Measurements from ENCODE around the gene DHRS7.
"Not testable (repeated sequence)": the region's sequence is repeated elsewhere in the genome, so short reads cannot be mapped to it uniquely, and the experiment has no call there.

Gene DHRS7

DNA sequence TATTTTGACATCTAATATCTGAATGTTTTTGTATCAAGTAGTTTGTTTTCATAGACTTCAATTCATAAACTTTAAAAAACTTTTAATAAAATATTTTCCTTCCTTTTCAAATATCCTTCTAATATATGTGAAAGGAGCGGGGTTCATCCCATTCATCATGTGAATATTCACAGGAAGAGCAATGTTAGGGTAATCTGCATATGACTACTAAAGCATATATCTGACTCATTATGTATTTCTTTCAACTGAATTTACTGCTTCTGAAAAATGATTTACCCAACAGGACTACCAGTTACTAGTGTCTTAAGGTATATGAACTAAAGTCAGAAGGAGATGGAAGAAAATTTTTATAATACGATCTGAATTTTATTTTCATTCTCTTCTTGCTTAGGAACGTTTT, 30.5 kb downstream of the DHRS7 start:
- DNase-seq (ENCODE audit: low spot score) = no peak

DNA sequence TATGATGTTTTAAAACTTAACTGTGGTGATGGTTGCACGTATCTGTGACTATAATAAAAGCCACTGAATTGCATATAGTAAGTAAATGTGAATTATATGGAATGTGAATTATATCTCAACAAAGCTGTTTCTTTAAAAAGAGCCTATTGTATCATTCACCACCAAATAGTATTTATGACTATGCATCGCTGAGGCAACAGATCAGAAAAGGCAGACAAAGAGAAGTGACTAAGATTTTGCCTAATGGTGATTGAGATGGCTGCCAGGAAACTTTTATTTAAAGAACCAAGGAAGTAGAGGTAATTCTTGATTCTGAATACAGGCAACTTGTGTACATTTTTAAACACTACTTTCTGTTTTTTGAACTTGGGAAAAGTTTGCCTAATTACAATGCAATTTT, 31.7 kb downstream of the DHRS7 start:
- no peak for DNase-seq (ENCODE audit: low spot score)

GRCh38 chr14:60125918-60126317, 39.3 kb downstream of the DHRS7 start:
- DNase-seq (ENCODE audit: low spot score) = no peak

DNA sequence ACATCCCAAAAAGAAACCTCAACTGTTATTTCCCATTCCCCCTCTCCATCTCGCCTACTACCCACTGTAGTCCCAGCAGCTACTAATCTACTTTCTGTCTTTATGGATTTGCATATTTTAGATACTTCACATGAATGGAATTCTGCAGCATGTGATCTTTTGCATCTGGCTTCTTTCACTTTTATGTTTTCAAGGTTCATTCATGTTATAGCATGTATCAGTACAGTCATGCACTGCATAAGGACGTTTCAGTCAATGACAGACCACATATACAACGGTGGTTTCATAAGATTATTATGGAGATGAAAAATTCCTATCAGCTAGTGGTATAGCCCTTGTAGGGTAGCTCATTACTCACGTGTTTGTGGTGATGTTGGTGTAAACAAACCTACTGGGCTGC, 49.0 kb downstream of the DHRS7 start:
- DNase-seq (ENCODE audit: low spot score) = no peak

DNA sequence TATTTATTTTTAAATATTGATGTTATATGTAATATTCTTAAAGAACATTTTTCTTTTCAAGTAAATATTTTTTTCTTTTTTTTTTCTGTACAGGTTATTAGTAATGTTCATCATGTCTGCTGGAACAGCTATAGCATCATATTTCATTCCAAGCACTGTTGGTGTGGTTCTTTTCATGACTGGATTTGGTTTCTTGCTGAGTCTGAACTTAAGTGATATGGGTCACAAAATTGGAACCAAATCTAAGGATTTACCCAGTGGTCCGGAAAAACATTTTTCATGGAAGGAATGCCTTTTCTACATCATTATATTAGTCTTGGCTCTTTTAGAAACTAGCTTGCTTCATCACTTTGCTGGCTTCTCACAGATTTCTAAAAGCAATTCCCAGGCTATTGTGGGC, 50.3 kb downstream of the DHRS7 start:
- DNase-seq (ENCODE audit: low spot score) = no peak

DNA sequence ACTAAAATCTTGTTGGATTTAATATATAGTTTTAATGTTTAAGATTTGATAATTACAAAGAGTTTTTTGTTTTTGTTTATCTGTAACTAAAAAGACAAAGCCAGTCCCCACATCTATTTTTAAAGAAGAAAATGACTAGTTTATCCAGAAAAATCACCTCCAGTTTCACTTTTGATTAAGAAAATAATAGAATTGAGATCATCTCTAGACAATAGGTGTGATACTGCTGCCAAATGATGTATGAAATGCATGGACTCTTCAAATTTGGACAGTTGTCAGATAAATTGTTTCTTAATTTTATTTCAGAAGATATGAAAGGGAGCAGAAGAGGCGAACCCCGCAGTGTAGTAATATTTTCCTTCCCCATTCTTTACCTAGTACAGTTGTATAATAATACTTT, 53.5 kb downstream of the DHRS7 start:
- DNase-seq (ENCODE audit: low spot score) = no peak

DNA sequence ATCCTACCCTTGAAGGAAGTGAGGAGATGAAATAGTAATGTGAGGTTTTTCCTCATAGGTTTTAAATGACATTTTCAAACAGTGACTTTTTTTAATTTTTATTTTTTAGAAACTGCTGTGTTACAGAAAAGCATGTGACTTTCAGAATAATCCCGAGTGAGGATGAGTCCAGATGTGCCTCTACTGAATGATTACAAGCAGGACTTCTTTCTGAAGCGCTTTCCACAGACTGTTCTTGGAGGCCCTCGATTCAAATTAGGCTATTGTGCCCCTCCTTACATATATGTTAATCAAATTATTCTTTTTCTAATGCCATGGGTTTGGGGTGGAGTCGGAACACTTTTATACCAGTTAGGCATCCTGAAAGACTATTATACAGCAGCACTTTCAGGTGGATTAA, 57.7 kb downstream of the DHRS7 start:
- DNase-seq (ENCODE audit: low spot score) = no peak

- DNase-seq (ENCODE audit: low spot score) = no peak
These were observed 58.9 kb downstream of the DHRS7 start for GRCh38 chr14:60106339-60106738.

- DNase-seq (ENCODE audit: low spot score) = no peak
These were observed 62.8 kb downstream of the DHRS7 start for GRCh38 chr14:60102389-60102788.

- DNase-seq (ENCODE audit: low spot score) = no peak
These were observed 63.4 kb downstream of the DHRS7 start for GRCh38 chr14:60101786-60102185.

DNA sequence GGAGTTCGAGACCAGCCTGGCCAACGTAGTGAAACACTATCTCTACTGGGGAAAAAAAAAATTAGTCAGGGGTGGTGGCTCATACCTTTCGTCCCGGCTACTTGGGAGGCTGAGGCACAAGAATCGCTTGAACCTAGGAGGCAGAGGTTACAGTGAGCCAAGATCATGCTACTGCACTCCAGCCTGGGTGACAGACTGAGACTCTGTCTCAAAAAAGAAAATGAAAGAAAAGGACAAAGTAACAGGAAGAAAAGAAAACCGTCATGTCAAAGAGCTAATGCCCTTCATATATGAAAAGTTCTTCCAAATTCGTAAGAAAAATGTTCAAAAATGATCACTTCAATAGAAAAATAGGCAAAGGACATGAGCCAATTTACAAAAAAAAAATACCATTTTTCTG, 65.3 kb downstream of the DHRS7 start:
- DNase-seq (ENCODE audit: low spot score) = not testable (repeated sequence)

DNA sequence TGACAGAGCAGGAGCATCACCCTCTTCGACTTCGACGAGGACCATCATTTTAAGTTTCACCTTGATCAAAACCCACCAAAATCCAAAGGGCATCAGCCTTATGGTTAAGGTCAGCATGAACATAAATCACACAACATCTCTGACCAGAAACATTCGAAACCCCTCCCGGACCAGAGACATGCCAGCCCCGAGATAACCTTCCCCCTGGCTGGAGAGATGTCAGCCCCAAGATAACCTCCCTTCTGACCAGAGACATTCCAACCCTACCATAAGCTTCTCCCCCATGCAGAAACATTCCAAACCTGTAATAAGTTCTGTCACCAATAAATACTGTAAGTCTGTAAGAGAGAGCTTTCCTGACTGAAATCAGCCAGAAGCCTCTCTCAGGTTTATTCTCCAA, 67.2 kb downstream of the DHRS7 start:
- no peak for DNase-seq (ENCODE audit: low spot score)

GRCh38 chr14:60095781-60096450, 69.3 kb downstream of the DHRS7 start:
- no peak for DNase-seq (ENCODE audit: low spot score)

DNA sequence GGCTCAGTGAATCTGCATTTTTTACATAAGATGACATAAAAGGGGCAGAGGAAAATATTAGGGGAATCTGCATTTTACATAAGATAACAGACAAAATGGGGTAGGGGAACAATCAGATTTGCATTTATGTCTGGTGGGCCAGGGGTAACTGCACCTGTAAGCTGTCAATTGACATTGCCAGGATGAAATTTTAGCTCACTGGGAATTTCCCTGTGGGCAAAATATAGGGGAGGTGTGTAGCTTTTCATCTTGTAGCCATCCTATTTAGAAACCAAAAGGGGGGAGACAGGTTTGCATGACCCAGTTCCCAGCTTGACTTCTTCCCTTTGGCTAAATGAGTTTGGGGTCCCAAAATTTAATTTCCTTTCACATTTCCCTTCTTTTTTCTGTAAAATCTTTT, 70.0 kb downstream of the DHRS7 start:
- no peak for DNase-seq (ENCODE audit: low spot score)

DNA sequence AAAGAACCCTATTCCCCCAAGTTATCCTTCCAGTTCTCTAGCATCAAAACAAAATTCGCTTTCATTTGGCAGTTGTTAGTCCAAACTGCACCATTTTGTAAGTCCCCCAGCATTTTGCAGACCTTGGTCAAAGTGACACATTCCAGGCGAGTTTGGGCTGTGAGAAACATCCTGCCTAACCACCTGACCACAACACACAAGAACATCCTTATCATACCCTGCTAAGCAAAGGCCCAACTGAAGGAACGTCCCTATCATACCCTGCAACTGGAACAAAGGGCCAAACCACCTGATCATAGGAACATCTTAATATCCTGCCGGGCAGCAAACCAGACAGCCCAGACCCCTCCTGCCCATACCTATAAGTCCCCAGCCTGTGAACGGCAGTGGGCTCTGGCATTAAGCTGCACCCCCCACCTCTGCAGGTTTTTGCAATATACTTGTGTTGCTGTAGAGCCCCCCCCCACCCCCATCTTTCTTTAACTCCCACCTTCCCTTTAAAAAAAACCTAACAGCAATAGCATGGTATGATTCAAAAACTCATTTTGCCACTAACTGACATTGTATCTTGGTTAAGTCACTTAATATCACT, 70.8 kb downstream of the DHRS7 start:
- no peak for DNase-seq (ENCODE audit: low spot score)
